GM10248 (cell line): ENCODE results near the gene TRAF6.
"Not testable (repeated sequence)": the region's sequence is repeated elsewhere in the genome, so short reads cannot be mapped to it uniquely, and the experiment has no call there.

Source experiments
- CTCF ChIA-PET: fragments of 300-600 bp; sonication (Branson Sonifier 250); formaldehyde crosslinking; extraction: SDS; loops from one replicate; lab custom pipeline; 2021; ENCODE audit warnings: antibody characterized with exemption; lab: Yijun Ruan, JAX
- POLR2A ChIA-PET: fragments of 350-650 bp; sonication (Branson Sonifier 250); formaldehyde crosslinking; extraction: SDS; loops from one replicate; lab custom pipeline; 2020; ENCODE audit warnings: antibody characterized with exemption; lab: Yijun Ruan, JAX
- DNase-seq: peaks from one replicate; pipeline ENCODE4 v3.0.0; 2012; ENCODE audit errors: extremely low spot score
- CTCF ChIP-seq: IDR thresholded peaks from 2 replicates; pipeline ENCODE4 v1.5.1; 2012; ENCODE audit warnings: mild to moderate bottlenecking, low read depth; ENCODE audit errors: extremely low read depth, missing control alignments, control extremely low read depth

TRAF6 gene

DNA sequence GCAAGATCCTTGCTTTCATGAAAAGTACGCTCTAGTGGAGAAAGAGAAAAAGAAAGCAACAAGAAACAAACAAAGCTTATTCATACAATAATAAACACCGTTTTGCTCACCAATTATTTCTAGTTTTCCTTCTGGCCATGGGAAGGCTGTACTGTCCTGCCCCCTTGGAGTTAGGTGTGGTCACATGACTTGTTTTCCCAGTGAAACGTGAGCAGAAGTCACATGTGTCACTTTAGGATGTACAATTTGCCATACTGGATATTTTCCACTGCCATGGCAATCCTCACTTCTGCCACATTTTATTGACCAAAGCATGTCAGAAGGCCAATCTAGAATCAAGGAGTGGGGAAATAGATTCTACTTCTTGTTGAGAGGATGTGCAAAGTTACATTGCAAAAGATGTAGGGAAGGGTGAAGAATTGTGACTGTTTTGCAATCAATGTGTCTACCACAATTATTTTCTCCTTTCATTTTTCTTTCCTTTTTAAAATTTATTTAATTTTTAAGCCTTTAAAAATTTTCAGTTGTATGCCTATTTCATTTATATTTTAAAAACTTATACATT, 24.3 kb upstream of the TRAF6 start:
- POLR2A ChIA-PET, result no interaction called here
- DNase-seq, result no peak
- CTCF ChIA-PET, result interaction anchor here (0.7 to 1.5 kb wide), 2 partner anchors 24 to 30 kb away, joined by 3 read pairs; partner anchors contain the start of gene TRAF6
- TF ChIP-seq CTCF, result no peak

DNA sequence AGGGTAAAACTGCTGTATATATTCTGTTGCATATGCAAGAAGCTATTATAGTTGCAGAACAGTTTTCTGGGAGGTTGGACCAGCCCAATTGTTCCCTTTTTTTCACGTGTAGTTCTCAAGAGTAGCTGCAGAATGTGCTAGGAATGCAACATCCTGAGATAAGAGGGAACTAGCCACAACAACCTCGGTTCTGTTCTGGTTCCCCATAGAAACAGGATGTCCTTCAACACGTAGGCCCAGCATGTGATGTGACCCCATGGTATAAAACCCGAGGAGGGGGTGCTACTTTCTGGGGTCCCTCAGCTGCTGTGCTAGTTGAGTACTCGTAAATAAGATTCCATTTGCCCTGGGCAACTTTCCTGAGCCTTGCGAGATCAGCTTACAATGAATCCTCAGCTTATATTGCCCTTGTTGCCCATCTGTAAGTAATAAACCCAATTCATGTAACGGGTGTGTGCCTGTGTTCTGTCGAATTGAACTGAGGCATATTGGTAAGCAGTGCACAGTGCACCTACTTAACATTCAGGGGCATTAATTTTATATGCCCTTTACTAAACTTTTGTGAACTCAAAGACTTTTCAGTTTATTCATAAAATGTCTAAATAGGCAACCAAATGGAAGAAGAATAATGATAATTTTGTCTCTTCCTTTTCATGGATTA, 23.0 kb upstream of the TRAF6 start:
- CTCF ChIA-PET, result interaction anchor here (0.8 to 1.5 kb wide), 2 partner anchors 31 to 40 kb away, joined by 3 read pairs; no protein-coding TSS in a partner anchor
- POLR2A ChIA-PET, result no interaction called here
- no peak for TF ChIP-seq CTCF
- no peak for DNase-seq

DNA sequence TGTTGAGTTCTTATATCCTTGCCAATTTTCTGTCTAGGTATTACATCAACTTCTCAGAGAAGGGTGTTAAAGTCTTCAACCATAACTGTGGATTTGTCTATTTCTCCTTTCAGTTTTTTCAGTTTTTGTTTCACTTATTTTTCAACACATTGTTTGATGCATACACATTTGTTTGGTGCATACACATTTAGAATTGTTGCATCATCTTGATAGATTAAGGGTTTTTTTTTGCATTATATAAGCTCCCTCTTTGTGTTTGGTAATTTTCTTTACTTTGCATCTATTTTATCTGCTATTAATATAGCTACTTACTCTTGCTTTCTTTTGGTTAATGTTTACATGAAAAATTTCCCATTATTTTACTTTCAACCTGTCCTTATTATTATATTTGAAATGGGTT, 20.8 kb upstream of the TRAF6 start:
- no peak for TF ChIP-seq CTCF
- ChIA-PET POLR2A (no interaction called here), CTCF (no interaction called here)
- DNase-seq, result no peak

DNA sequence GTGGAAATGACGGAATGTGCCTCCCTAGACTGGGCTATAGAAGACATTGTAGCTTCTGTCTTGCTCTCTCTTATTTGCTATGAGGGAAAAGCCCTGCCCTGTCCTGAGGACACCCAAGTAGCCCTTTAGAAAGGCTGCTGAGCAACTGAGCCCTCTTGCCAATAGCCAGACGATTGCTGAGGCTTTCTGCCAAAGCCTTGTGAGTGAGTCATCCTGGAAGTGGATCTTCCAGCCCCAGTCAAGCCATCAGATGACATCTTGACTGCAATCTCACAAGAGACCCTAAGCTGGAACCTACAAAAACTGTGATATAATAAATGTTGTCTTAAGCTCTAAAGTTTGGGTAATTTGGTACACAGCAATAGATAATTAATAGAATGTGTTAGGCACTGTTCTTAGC, 3.9 kb upstream of the TRAF6 start:
- ChIA-PET CTCF (interaction anchor here (1.4 to 3.6 kb wide), 3 partner anchors 12 to 221 kb away, joined by 3 to 20 read pairs (median 8); no protein-coding TSS in a partner anchor), POLR2A (no interaction called here)
- no peak for DNase-seq
- TF ChIP-seq CTCF, result no peak

- CTCF ChIA-PET, result interaction anchor here (1.0 to 3.6 kb wide), 7 partner anchors 10 to 236 kb away, joined by 3 to 20 read pairs (median 4); partner anchors contain the start of gene PRR5L
Observed at GRCh38 chr11:36512016-36512415, 1.9 kb upstream of the TRAF6 start.

DNA sequence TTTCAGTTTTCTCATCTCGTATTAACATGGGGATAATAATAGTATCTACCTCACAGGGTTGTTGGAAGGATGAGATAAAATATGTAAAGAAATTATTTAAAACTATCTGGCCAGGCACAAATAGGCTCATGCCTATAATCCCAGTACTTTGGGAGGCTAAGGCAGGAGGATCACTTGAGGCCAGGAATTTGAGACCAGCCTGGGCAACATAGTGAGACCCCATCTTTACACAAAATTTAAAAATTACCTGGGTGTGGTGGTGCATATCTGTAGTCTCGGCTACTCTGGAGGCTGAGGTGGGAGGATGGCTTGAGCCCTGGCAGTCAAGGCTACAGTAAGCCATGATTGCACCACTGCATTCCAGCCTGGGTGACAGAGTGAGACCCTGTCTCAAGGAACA, 990 bp upstream of the TRAF6 start:
- POLR2A ChIA-PET, DNase-seq: not testable (repeated sequence)
- CTCF ChIA-PET, result interaction anchor here (0.6 to 3.6 kb wide), 18 partner anchors 9 to 557 kb away, joined by 3 to 40 read pairs (median 5); partner anchors contain the start of genes COMMD9 and PRR5L

More at GRCh38 chr11:36512016-36512415, 1.9 kb upstream of the TRAF6 start:
- POLR2A ChIA-PET, result no interaction called here
- no peak for TF ChIP-seq CTCF
- no peak for DNase-seq

DNA sequence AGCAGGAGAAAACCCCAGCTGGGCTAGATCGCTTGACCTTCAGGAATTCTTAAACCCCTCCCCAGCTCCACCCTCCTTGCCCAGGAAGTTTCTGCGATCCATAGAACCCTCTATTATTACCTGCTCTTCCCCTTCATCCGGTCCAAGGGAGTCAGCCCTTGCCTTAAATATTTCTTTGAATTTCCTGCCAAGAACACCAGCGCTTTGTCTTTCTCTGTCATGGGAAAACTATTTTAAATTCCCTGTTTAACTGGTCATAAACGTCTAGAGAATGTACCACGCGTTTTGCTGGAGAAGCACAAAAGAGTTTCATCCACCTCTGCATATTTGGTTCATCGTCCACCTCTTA, 496 bp upstream of the TRAF6 start:
- POLR2A ChIA-PET, result interaction anchor here (0.6 kb wide), 1 partner anchor 689 kb away, joined by 3 read pairs; no protein-coding TSS in a partner anchor
- CTCF ChIA-PET, result interaction anchor here (0.6 to 3.6 kb wide), 15 partner anchors 9 to 557 kb away, joined by 3 to 40 read pairs (median 6); partner anchors contain the start of gene COMMD9
- TF ChIP-seq CTCF, result no peak
- DNase-seq, result peak; percentile 17
